Measurements from ENCODE around the gene GLYATL3.

DNA sequence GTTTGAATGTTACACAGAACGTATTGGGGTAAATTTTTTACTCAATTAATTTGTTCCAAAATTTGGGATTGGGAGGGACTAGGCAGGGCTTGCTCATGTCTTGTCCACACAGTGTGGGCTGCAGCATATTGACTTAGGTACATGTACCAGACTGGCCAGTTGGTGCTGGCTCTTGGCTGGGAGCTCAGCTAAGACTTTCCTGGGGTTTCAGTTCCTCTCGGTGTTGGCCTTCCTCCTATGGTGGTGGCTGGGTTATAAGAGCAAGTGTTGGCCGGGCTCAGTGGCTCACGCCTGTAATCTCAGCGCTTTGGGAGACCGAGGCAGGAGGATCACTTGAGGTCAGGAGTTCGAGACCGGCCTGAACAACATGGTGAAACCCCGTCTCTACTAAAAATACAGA is 31.7 kb upstream of the GLYATL3 start:
- TF ChIP-seq, protein P1, sequence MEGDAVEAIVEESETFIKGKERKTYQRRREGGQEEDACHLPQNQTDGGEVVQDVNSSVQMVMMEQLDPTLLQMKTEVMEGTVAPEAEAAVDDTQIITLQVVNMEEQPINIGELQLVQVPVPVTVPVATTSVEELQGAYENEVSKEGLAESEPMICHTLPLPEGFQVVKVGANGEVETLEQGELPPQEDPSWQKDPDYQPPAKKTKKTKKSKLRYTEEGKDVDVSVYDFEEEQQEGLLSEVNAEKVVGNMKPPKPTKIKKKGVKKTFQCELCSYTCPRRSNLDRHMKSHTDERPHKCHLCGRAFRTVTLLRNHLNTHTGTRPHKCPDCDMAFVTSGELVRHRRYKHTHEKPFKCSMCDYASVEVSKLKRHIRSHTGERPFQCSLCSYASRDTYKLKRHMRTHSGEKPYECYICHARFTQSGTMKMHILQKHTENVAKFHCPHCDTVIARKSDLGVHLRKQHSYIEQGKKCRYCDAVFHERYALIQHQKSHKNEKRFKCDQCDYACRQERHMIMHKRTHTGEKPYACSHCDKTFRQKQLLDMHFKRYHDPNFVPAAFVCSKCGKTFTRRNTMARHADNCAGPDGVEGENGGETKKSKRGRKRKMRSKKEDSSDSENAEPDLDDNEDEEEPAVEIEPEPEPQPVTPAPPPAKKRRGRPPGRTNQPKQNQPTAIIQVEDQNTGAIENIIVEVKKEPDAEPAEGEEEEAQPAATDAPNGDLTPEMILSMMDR (conservative IDR thresholded peaks at IDR 0.05; ENCODE audit: low read depth, low read length): no peak
- TF ChIP-seq EZH2phosphoT487 (IDR thresholded peaks at IDR 0.05; ENCODE audit: borderline replicate concordance, low read length): no peak
- TF ChIP-seq EZH2 (IDR thresholded peaks at IDR 0.05; ENCODE audit: low read length, unreplicated experiment): no peak

Measured in PC-3 (cell line).